ENCODE measurements around the gene RASIP1.
"Not testable (repeated sequence)": the region's sequence is repeated elsewhere in the genome, so short reads cannot be mapped to it uniquely, and the experiment has no call there.

The RASIP1 gene

GRCh38 chr19:48726556-48726955 is 13.9 kb downstream of the RASIP1 start:
- DNase-seq: peak; percentile 56

GRCh38 chr19:48724796-48725753 is 15.3 kb downstream of the RASIP1 start:
- peak; percentile 87 for DNase-seq

- no peak for DNase-seq
These were observed 18.2 kb downstream of the RASIP1 start for GRCh38 chr19:48722196-48722708.

- DNase-seq: peak; percentile 91
These were observed 19.7 kb downstream of the RASIP1 start for GRCh38 chr19:48720613-48721296.

GRCh38 chr19:48720251-48720612 is 20.2 kb downstream of the RASIP1 start:
- no peak for DNase-seq

- DNase-seq: no peak
These were observed 20.9 kb downstream of the RASIP1 start, which contains the start of gene MAMSTR for GRCh38 chr19:48719263-48720171. Gene MAMSTR, minus strand, starts transcription at chr19:48719725. Its CDS starts 694 bp downstream, at chr19:48719031.

- DNase-seq: no peak
These were observed 21.6 kb downstream of the RASIP1 start for GRCh38 chr19:48718711-48719231.

GRCh38 chr19:48718106-48718505 is 22.3 kb downstream of the RASIP1 start:
- DNase-seq: not testable (repeated sequence)

GRCh38 chr19:48716562-48717291 is 23.7 kb downstream of the RASIP1 start:
- DNase-seq: no peak

GRCh38 chr19:48715681-48716171 is 24.7 kb downstream of the RASIP1 start:
- no peak for DNase-seq

- no peak for DNase-seq
These were observed 25.4 kb downstream of the RASIP1 start for GRCh38 chr19:48714759-48715675.

GRCh38 chr19:48713864-48714755 is 26.3 kb downstream of the RASIP1 start:
- peak; percentile 95 for DNase-seq

- DNase-seq: no peak
These were observed 27.2 kb downstream of the RASIP1 start for GRCh38 chr19:48713041-48713863.

GRCh38 chr19:48711106-48711662 is 29.2 kb downstream of the RASIP1 start:
- no peak for DNase-seq

- DNase-seq: no peak
These were observed 31.9 kb downstream of the RASIP1 start for GRCh38 chr19:48708471-48708870.

GRCh38 chr19:48705431-48705830 is 35.0 kb downstream of the RASIP1 start:
- DNase-seq: no peak

GRCh38 chr19:48703316-48703715 is 37.1 kb downstream of the RASIP1 start:
- DNase-seq: no peak

GRCh38 chr19:48702701-48703100 is 37.7 kb downstream of the RASIP1 start:
- no peak for DNase-seq

Data from GF-D8 (cell line).